Ishikawa (cell line): Measurements from ENCODE around the gene GCAT.

Experiments
- CEBPB ChIP-seq: IDR thresholded peaks from 2 replicates; pipeline ENCODE4 v1.6.1; 2012
- EP300 ChIP-seq: IDR thresholded peaks from 2 replicates; pipeline ENCODE4 v1.6.1; 2012; ENCODE audit warnings: borderline replicate concordance
- REST ChIP-seq: IDR thresholded peaks from 2 replicates; pipeline ENCODE4 v1.6.1; 2012; ENCODE audit warnings: low read depth, mild to moderate bottlenecking
- TAF1 ChIP-seq: IDR thresholded peaks from 2 replicates; pipeline ENCODE4 v1.6.1; 2012; ENCODE audit warnings: low read depth, mild to moderate bottlenecking

GRCh38 chr22:37778370-37779009, 29.2 kb upstream of the GCAT start:
- TF ChIP-seq EP300 (no peak), CEBPB (no peak), REST (no peak), TAF1 (no peak)
